GM19452 (cell line): Measurements from ENCODE around the gene RAB26.
"Not testable (repeated sequence)": the region's sequence is repeated elsewhere in the genome, so short reads cannot be mapped to it uniquely, and the experiment has no call there.

Source experiments
- ATAC-seq: cut with Tn5 transposase; IDR thresholded peaks from one replicate; pipeline ENCODE4 v1.9.1; 2021; ENCODE audit not compliant: unreplicated experiment

Gene RAB26

GRCh38 chr16:2116428-2116827 lies 32.0 kb upstream of the RAB26 start:
- ATAC-seq: not testable (repeated sequence)

GRCh38 chr16:2117341-2117740 lies 31.1 kb upstream of the RAB26 start:
- ATAC-seq: not testable (repeated sequence)

DNA sequence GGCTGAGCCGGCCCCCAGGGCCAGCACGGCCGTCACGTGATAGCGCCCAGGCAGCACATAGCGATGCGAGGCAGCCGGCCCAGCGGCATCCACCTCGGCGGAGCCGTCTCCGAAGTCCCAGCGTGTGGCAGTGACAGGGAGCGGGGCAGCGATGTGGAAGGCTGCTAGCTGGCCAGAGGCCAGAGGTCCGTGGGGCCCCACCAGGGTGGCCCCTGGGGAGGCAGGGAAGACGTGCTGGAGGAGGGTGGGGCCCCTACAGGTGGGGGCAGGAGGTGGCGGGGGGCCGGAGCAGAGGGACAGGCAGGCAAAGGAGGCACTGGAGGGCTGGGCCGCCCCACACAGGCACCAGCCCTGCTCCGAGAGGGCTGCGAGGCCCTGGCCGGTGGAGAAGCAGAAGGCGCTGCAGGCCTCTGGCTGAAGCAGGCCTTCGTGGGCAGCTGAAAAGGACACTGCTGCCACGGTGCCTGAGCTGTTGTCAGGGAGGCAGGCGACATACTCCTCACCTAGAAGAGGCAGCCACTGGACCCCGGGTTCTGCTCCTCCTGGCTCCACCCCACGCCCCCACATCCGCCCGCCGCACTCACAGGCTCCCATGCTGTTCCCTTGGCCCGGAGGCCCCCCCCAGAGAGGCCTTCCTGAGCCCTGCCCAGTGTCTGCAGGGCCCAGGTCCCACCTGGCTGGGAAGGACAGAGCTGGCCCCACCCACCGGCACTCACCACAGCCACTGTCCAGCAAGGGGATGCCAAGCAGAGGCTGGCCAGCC lies 30.3 kb upstream of the RAB26 start:
- ATAC-seq: not testable (repeated sequence)

DNA sequence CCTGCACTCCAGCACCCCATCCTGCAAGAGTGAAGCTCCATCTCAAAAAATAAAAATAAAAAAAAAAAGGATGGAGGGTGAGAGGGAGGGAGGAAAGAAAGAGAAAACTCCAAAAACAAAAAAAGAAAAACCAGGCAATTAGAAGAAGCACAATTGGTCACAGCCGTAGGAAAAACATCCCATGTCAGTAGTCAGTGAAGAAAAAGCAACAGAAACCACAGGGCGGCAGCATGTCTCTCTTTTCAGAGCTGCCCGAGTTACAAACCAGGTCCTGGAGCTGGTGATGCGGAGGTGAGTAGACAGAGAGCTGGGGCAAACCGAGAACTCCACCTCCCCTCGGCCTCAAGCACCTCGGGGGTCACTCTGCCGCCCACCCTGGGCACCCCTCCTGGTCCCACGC lies 27.1 kb upstream of the RAB26 start:
- ATAC-seq: not testable (repeated sequence)

DNA sequence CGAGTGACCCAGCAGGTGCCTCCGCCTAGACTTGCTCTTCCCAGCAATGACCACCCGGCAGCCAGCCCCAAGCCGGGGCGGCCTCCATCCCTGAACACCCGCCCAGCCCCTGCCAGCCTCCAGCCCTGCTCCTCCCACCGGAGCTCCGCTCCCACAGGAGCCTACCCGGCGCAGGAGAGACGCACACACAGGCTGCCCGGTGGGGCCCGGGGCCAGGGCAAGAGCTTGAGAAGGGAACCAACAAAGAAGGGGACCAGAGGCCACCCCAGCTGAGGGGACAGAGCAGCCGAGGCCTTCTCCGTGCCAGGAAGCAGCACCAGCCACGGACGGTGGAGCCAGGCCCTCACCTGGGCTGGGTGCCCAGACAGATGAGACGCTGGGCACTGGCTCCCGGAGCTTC lies 26.6 kb upstream of the RAB26 start:
- no peak for ATAC-seq

DNA sequence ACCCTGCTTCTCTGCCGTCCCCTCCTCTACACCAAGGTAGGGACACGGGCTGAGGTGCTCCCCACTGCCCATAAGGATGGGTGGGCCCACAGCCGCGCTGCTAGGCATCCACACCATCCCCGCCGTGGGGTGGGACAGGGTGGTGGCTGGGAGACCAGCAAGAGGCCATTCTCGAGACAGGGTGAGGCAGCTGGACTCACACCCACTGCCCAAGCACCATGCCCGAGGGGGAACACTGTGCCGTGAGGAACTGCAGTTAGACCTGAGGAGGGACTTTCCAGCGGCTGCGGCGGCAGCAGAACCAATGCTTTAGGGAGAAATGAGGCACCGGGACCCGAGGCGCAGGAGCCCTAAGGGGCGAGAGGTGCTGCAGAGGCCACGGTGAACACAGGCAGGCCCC lies 26.0 kb upstream of the RAB26 start:
- ATAC-seq: no peak

DNA sequence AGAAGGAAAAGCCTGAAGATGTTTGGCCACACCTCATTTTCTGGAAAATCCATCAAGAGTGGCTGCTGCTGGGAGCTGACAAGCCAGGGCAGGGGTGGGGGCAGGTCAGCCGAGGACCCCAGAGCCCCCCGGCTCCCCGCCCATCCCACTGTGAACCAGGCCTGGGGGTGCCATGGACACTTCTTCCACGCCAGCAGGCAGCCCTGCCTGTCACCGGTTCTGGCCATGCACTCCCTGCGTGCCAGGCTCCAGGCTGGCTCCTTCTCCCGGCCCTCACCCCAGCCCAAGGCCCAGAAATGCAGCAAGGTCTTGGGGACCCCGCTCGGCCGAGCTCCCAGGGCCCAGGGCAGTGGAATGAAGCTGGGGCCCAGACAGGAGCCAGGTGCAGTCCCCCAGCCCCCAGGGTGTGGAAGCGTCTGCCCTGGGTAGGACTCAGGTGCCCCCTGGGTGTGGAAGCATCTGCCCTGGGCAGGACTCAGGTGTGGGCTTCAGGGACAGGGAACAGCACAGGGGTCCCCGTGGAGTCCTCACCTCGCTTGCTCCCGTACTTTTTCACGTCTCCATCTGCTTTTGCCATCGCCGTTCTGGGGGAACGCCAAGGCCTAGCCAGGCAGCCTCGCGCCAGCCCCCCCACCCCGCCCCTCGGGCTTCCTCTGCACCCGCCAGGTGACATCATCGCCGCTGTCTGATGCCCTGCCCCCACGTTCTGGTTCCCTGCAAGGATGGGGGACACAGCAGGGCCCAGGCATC lies 25.3 kb upstream of the RAB26 start:
- ATAC-seq: not testable (repeated sequence)

- not testable (repeated sequence) for ATAC-seq
Observed at GRCh38 chr16:2123706-2124376, 24.6 kb upstream of the RAB26 start.

DNA sequence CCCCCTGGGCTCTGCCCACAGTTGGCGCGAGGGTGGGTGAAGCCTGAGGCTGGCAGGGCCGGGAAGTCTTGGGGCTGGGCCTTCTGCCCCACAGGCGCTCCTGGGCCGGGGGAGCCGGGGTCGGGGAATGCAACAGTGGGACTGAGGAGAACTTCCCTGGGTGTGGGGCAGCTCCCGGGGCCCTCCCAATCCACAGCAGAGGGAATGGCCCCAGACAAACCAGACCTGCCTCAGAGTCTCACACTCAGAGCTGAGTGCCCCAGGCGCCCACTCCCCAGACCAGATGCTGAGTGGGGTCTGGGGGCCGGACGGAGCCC lies 24.1 kb upstream of the RAB26 start:
- ATAC-seq: not testable (repeated sequence)

DNA sequence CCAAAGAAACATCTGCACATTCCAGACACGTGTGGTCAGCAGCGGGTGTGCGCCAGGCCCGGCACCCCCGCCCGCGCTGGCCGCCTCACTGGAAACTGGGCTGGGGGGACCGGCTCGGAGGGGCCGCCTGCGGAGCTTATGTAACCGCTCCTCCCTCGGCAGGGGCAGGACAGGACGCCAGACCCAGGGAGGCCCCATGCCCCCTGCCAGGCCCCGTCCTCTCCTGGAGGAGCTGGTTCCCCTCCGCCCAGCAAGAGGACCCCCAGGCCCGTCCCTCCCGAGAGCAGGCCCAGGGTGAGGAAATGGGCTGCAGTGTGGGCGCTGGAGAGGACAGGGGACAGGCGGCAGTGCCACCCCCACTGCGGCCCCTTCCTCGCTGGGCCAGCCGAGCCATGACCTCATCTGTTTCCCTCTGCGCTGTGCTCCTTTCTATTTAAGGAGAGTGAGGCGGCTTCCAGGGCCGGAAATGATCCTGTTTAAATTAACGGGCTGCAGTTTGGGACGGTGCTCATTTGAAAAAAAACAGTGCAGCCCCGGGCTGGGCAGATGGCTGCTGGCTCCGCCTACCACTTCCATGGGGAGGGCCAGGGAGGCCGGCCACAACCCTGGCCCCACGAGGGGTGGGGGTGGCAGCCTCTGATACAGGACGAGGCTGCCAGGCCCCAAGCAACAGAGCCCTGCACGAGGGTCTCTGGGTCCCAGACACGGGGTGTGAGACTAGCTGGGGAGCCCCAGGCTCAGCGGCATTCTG lies 23.6 kb upstream of the RAB26 start:
- not testable (repeated sequence) for ATAC-seq

GRCh38 chr16:2125609-2126008 lies 22.8 kb upstream of the RAB26 start:
- ATAC-seq: not testable (repeated sequence)

DNA sequence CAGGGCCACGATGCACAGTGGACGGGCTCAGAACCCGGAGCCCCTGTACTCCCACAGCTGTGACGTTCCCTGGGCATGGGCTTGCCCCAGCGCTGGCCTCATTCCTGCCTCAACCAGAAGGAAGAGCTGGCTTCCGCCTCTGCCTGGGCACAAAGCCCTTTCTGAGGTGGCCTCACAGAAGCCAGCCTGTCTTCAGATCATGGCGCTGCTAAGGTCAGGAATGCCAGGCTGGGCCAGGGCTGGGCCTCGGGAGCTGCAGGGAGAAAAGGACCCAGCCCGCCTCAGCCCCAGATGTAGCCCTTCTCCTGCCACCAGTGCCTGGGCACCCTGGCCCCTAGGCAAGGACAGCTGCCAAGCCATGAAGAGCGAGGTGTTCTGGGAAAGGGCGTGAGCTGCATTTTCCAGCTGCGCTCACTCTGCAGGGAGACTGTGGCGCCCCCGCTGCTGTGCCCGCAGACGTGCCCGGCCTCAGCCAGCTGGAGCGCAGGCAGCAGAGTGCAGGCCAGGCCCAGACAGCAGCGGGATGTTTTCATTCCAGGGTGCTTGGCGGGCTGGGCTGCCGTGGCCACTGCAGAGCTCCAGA lies 22.2 kb upstream of the RAB26 start:
- not testable (repeated sequence) for ATAC-seq

GRCh38 chr16:2126928-2127556 lies 21.4 kb upstream of the RAB26 start:
- ATAC-seq: not testable (repeated sequence)

- not testable (repeated sequence) for ATAC-seq
Observed at GRCh38 chr16:2127630-2128280, 20.7 kb upstream of the RAB26 start.

DNA sequence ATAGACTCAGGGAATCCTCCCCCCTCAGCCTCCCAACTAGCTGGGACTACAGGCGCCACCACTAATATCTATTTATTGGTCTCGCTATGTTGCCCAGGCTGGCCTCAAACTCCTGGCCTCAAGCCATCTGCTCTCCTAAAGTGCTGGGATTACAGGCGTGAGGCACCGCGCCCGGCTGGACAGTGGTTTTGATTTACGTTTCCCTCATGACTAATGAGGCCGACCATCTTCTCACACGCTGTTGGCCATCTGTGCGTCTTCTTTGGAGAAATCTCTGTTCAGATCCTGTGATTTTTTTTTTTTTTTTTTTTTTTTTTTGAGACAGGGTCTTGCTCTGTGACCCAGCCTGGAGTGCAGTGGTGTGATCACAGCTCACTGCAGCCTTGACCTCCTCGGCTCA lies 19.2 kb upstream of the RAB26 start:
- not testable (repeated sequence) for ATAC-seq

- not testable (repeated sequence) for ATAC-seq
Observed at GRCh38 chr16:2129890-2130447, 18.5 kb upstream of the RAB26 start.

- ATAC-seq: not testable (repeated sequence)
Observed at GRCh38 chr16:2133797-2134196, 14.6 kb upstream of the RAB26 start.

- ATAC-seq: not testable (repeated sequence)
Observed at GRCh38 chr16:2135071-2135470, 13.4 kb upstream of the RAB26 start.

DNA sequence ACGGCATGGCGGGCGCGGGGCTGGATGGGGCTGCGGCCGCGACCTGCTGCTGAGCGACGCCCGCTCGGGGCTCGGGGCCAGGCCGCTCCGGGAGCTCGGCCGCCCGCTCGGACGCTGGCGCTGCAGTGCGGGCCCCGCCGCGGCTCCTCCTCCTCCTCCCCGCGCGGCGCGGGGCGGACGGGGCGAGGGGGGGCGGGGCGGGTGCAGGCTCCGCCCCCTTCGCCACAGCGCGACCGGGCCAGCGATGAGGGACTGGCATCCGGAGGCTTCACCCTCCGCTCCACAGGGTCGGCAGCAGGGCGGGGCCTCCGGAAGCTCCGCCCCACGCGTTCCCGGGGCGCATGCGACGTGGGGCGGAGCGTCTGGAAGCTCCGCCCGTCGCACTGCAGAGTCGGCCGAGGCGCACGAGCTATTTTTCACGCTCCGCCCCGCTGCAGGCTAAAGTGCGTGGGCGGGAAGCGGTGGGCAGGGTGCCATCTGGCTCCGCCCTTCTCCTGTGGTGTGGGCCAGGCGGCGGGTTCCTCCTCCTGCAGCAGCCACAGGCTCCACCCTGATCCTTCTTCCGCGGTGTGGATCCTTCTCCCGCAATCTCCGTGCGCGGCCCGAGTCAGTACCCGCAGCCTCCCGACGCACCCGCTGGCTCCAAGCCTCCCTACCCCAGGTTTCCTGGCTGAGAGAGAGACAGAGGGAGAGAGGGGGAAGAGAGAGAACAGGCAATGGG lies 12.5 kb upstream of the RAB26 start, which contains the start of gene PKD1:
Gene PKD1, minus strand, starts transcription at position 129 of the 721 bp plus-strand sequence. CDS start 209 bp downstream, outside the sequence.
- not testable (repeated sequence) for ATAC-seq
